A204.1 (cell line): ENCODE results near the gene MRRF.

ENCODE experiments used
- FAIRE-seq: peaks from 2 replicates; lab custom pipeline; 2012; peaks lifted over from hg19 to GRCh38; lab: Jason Lieb, UNC

MRRF gene

GRCh38 chr9:122264360-122265148 lies at the start of gene MRRF, which contains the start of gene RBM18:
MRRF (plus strand) TSS chr9:122264882; CDS start chr9:122270892, 6,010 bp downstream.
RBM18 (minus strand) TSS chr9:122264840; CDS start chr9:122261492, 3,348 bp downstream.
- FAIRE-seq, result no peak

- FAIRE-seq, result no peak
Measured at GRCh38 chr9:122215663-122216062, 49.0 kb upstream of the MRRF start.

- no peak for FAIRE-seq
Measured at GRCh38 chr9:122216138-122216797, 48.4 kb upstream of the MRRF start.

- FAIRE-seq, result no peak
Measured at GRCh38 chr9:122216798-122217418, 47.8 kb upstream of the MRRF start.

GRCh38 chr9:122217640-122218039 lies 47.0 kb upstream of the MRRF start:
- no peak for FAIRE-seq

- FAIRE-seq, result no peak
Measured at GRCh38 chr9:122218071-122218934, 46.4 kb upstream of the MRRF start.

- FAIRE-seq, result no peak
Measured at GRCh38 chr9:122218935-122219855, 45.5 kb upstream of the MRRF start.

GRCh38 chr9:122219856-122220672 lies 44.6 kb upstream of the MRRF start:
- no peak for FAIRE-seq

- no peak for FAIRE-seq
Measured at GRCh38 chr9:122220673-122221182, 44.0 kb upstream of the MRRF start.

- FAIRE-seq, result no peak
Measured at GRCh38 chr9:122221183-122221811, 43.4 kb upstream of the MRRF start.

- FAIRE-seq, result no peak
Measured at GRCh38 chr9:122222791-122223190, 41.9 kb upstream of the MRRF start.

- FAIRE-seq, result no peak
Measured at GRCh38 chr9:122223435-122223834, 41.2 kb upstream of the MRRF start.

GRCh38 chr9:122225312-122226141 lies 39.2 kb upstream of the MRRF start:
- no peak for FAIRE-seq

GRCh38 chr9:122226142-122226757 lies 38.4 kb upstream of the MRRF start:
- FAIRE-seq, result no peak

- no peak for FAIRE-seq
Measured at GRCh38 chr9:122226758-122227574, 37.7 kb upstream of the MRRF start.

- no peak for FAIRE-seq
Measured at GRCh38 chr9:122227575-122227900, 37.1 kb upstream of the MRRF start.

- no peak for FAIRE-seq
Measured at GRCh38 chr9:122228191-122228567, 36.5 kb upstream of the MRRF start.
